Measurements from ENCODE around the gene N4BP2. TPM values are rescaled to one million over a fixed set of nuclear protein-coding genes. Genes with fewer than 3 reads are reported as not detected.

N4BP2 gene
- total RNA-seq, 1 experiment from 2014 or later: 5.3 TPM

DNA sequence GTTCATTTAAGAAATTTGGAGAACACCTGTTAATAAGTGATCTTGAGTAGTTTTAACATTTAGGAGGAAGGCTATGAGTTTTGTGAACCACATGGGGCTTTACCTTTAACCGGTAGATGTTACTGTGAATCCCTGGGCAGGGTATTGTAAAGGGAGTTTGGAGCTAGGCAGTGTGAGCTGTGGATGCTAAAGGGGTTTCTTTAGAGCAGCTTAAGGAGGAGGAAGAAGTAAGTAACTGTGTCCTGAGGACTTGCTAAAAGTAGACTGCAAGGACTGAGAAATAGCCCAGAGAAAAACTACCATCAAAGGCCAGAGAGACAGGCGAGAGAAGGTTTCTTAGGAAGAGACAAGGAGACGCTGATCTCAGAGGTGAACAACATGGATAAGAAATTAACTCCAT is 145.8 kb downstream of the N4BP2 start:
- Mint-ChIP-seq H3K36me3 (ENCODE audit: insufficient read depth, unreplicated experiment) (no peaks in the 10 kb centered on the region), H3K27ac (ENCODE audit: unreplicated experiment) (no peak overlapping the region), H3K4me1 (ENCODE audit: low read depth, unreplicated experiment) (no peaks in the 10 kb centered on the region), H3K27me3 (ENCODE audit: unreplicated experiment) (no peaks in the 10 kb centered on the region), H3K9me3 (ENCODE audit: low read depth, unreplicated experiment) (no peaks in the 10 kb centered on the region), H3K4me3 (ENCODE audit: low read depth, unreplicated experiment) (no peak overlapping the region)
- TF ChIP-seq, protein P1, sequence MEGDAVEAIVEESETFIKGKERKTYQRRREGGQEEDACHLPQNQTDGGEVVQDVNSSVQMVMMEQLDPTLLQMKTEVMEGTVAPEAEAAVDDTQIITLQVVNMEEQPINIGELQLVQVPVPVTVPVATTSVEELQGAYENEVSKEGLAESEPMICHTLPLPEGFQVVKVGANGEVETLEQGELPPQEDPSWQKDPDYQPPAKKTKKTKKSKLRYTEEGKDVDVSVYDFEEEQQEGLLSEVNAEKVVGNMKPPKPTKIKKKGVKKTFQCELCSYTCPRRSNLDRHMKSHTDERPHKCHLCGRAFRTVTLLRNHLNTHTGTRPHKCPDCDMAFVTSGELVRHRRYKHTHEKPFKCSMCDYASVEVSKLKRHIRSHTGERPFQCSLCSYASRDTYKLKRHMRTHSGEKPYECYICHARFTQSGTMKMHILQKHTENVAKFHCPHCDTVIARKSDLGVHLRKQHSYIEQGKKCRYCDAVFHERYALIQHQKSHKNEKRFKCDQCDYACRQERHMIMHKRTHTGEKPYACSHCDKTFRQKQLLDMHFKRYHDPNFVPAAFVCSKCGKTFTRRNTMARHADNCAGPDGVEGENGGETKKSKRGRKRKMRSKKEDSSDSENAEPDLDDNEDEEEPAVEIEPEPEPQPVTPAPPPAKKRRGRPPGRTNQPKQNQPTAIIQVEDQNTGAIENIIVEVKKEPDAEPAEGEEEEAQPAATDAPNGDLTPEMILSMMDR (IDR thresholded peaks at IDR 0.05; ENCODE audit: unreplicated experiment): no peak
- intact Hi-C loops (cut with micrococcal nuclease; ENCODE audit: unreplicated experiment): no loop called here
- no TSS peak for BruUV-seq (replicated peaks)
- CTCF ChIA-PET: interaction anchor here (0.7 kb wide), 1 partner anchor 11 kb away, joined by 8 read pairs; no protein-coding TSS in a partner anchor
- no peak for DNase-seq

DNA sequence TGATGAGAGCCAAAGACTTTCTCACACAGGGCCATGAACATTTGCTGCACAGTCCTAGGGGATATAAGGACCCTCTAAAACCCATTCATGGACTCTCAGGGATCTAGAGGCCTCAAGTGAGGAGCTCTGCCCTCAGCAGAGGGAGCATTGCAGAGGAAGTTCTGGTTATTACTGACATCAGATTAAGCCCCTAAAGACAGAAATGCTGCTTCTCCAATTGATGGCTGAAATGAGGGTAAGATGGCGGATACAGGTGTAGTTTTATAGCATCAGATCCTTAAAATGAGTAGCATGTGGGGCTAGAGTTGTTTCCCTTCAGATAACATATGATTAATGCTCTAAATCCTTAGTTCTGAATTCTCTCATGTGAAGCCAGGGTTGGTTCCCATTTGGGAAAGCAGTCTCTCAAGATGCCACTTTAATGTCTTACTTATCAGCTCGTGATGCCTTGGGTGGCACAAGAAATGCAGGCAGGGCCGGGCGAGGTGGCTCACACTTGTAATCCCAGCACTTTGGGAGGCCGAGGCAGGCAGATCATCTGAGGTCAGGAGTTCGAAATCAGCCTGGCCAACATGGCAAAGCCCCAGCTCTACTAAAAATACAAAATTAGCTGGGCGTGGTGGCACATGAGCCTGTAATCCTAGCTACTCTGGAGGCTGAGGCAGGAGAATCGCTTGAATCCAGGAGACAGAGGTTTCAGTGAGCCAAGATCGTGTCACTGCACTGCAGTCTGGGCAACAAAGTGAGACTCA is 148.0 kb downstream of the N4BP2 start:
- BruUV-seq (replicated peaks): no TSS peak
- H3K27me3 Mint-ChIP-seq (ENCODE audit: unreplicated experiment): no peaks in the 10 kb centered on the region
- intact Hi-C loops (cut with micrococcal nuclease; ENCODE audit: unreplicated experiment): no loop called here
- no peaks in the 10 kb centered on the region for H3K4me1 Mint-ChIP-seq (ENCODE audit: low read depth, unreplicated experiment)
- no peak overlapping the region for H3K4me3 Mint-ChIP-seq (ENCODE audit: low read depth, unreplicated experiment)
- TF ChIP-seq, protein P1 (IDR thresholded peaks at IDR 0.05; ENCODE audit: unreplicated experiment): no peak
- no peak for DNase-seq
- no peaks in the 10 kb centered on the region for H3K9me3 Mint-ChIP-seq (ENCODE audit: low read depth, unreplicated experiment)
- CTCF ChIA-PET: interaction anchor here (0.5 kb wide), 1 partner anchor 1106 kb away, joined by 3 read pairs; no protein-coding TSS in a partner anchor
- no peak overlapping the region for H3K27ac Mint-ChIP-seq (ENCODE audit: unreplicated experiment)
- no peaks in the 10 kb centered on the region for H3K36me3 Mint-ChIP-seq (ENCODE audit: insufficient read depth, unreplicated experiment)

DNA sequence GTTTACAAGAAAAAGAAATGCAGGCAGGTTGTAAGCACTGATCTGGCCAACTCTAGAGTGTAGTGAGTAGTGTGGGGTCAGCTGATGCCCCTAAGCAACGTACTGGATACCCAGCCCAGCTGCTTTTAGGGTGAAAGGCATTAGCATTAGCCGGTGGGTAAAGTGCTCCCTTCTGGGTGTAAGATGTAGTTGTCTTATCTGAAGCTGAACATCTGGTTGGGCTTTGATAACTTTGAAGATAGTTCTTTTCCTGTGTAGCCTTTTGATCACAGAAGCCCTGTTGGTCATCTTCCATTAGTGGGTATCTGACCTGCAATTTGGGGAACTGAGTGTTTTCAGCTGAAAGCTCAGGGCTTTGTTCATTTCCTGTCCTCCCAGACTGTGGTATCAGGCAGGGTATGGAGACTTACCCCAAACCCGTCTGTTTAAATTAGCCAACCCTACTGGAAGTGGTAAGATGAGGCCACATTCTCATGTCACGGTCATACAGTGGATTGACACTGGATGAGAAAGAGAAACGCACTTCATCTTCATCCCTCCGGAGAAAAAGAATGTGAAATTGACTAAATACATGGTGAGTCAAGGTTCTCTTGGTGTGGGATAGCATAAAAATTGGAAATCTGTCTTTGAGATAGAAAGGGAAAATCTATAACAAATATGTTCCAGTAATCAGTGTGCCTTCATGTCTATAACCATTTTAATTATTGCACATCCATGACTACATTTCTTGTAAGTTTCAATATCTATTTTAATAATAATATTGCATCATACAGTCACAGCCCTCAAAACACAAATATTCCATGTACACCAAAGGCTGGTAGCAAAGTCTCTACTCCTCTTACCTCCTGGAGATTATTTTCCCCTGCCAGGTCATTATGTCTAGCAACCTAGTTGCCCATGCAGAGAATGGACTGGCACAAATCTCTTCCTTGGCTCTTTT is 148.9 kb downstream of the N4BP2 start:
- TF ChIP-seq, protein P1 (IDR thresholded peaks at IDR 0.05; ENCODE audit: unreplicated experiment): no peak
- no peaks in the 10 kb centered on the region for H3K9me3 Mint-ChIP-seq (ENCODE audit: low read depth, unreplicated experiment)

DNA sequence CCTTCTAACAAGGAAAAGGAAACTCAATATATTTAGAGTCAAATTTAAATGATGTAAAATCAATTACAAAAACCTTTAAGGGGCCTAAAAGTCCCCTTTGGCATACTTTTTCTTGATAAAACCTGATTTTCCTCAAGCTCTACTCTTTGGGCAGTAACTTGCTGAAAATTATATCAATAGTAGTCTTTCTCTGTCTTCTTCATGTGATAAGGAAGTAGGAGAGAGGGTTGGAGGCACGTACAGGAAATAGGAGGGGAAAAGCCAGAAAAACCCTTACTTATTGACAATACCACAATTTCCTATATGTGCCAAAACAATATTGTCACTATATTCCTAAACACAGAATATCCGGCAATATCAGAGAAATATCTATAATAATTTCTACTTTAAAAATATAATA is 149.8 kb downstream of the N4BP2 start:
- no TSS peak for BruUV-seq (replicated peaks)
- Mint-ChIP-seq H3K27ac (ENCODE audit: unreplicated experiment) (no peak overlapping the region), H3K9me3 (ENCODE audit: low read depth, unreplicated experiment) (no peaks in the 10 kb centered on the region), H3K36me3 (ENCODE audit: insufficient read depth, unreplicated experiment) (no peaks in the 10 kb centered on the region), H3K4me1 (ENCODE audit: low read depth, unreplicated experiment) (no peaks in the 10 kb centered on the region), H3K27me3 (ENCODE audit: unreplicated experiment) (no peaks in the 10 kb centered on the region), H3K4me3 (ENCODE audit: low read depth, unreplicated experiment) (no peak overlapping the region)
- TF ChIP-seq, protein P1 (IDR thresholded peaks at IDR 0.05; ENCODE audit: unreplicated experiment): no peak
- DNase-seq: no peak
- intact Hi-C loops (cut with micrococcal nuclease; ENCODE audit: unreplicated experiment): no loop called here
- CTCF ChIA-PET: no interaction called here

More for the DNA sequence above, 148.9 kb downstream of the N4BP2 start:
- no peaks in the 10 kb centered on the region for H3K27me3 Mint-ChIP-seq (ENCODE audit: unreplicated experiment)
- no peak overlapping the region for H3K4me3 Mint-ChIP-seq (ENCODE audit: low read depth, unreplicated experiment)
- H3K27ac Mint-ChIP-seq (ENCODE audit: unreplicated experiment): no peak overlapping the region
- intact Hi-C loops (cut with micrococcal nuclease; ENCODE audit: unreplicated experiment): no loop called here
- no peaks in the 10 kb centered on the region for H3K36me3 Mint-ChIP-seq (ENCODE audit: insufficient read depth, unreplicated experiment)
- BruUV-seq (replicated peaks): no TSS peak
- DNase-seq: no peak
- CTCF ChIA-PET: interaction anchor here (0.9 kb wide), 1 partner anchor 102 kb away, joined by 3 read pairs; no protein-coding TSS in a partner anchor
- no peaks in the 10 kb centered on the region for H3K4me1 Mint-ChIP-seq (ENCODE audit: low read depth, unreplicated experiment)

Other genes starting within 250 kb of the N4BP2 start
- gene PDS5A, start 78.9 kb upstream of the N4BP2 start, total RNA-seq (2022): 42.6 and 49.1 TPM in 2 replicates
- gene RHOH, start 140.2 kb downstream of the N4BP2 start, total RNA-seq (2022): not detected in 2 replicates